GM12872 (cell line): ENCODE measurements around the gene DBF4B.

Source experiments
- TF ChIP-seq, protein P1 (sequence below): IDR thresholded peaks from 3 replicates; pipeline ENCODE4 v1.5.1; 2011; ENCODE audit warnings: low read depth, mild to moderate bottlenecking, low read length, moderate library complexity; ENCODE audit not compliant: insufficient read depth

The DBF4B gene, protein sequence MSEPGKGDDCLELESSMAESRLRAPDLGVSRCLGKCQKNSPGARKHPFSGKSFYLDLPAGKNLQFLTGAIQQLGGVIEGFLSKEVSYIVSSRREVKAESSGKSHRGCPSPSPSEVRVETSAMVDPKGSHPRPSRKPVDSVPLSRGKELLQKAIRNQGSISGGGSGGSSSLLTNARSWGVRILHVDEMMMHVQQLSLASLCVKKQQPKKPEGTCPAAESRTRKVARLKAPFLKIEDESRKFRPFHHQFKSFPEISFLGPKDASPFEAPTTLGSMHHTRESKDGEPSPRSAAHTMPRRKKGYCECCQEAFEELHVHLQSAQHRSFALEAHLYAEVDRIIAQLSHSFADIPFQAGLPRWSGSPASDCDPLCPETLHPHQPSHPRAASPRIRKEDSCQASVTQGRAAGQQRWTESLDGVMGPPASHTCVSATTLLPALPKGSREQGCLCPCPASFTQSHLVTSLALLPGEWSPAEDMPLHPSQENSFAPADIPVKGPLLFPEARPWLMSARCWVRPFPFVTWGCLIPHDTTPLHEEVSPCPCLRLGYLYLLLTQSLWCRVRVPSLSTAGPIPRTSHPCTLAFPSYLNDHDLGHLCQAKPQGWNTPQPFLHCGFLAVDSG

DNA sequence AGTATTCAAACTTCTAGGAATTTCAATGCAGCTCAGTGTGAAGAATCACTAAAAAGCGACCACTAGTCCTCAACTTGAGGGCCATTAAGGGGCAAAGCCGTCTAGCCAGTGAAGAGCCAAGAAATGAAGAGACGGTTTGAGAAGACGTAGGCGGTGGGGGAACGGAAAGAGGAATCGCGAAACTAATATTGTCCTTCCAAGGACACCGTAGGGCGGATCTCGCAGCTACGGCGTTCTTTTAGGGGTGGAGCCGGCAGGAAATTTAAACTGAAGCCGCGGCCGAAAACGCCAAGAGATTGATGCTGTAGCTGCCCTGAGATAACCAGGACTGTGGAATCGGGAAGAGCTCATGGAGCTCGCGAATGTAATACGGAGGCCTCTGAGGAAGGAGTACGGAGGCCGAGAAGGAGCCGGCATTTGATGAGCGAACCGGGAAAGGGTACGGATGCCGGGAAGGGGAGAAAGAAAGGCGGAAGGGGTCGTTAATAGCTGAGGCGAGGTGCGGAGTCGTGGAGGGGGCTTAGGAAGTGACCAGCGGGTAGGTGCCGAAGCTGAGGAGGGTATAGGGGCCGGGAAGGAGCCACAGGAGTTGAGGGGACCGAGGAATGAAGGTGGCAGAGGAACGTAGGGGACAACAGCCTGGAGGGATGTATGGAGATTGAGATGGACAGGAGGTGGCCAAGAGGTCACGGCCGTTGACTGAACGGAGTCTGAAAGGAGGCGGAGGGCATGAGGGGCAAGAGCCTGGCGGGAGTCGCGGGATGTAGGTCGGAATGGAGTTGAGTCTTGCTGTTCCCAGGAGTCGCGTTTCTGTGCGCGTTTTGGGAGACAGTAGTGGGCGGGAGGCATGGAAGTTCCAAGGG is at the start of gene DBF4B:
DBF4B (plus strand) TSS at position 265 of the 863 bp plus-strand sequence; CDS start at position 421, 156 bp downstream.
- TF ChIP-seq, protein P1, sequence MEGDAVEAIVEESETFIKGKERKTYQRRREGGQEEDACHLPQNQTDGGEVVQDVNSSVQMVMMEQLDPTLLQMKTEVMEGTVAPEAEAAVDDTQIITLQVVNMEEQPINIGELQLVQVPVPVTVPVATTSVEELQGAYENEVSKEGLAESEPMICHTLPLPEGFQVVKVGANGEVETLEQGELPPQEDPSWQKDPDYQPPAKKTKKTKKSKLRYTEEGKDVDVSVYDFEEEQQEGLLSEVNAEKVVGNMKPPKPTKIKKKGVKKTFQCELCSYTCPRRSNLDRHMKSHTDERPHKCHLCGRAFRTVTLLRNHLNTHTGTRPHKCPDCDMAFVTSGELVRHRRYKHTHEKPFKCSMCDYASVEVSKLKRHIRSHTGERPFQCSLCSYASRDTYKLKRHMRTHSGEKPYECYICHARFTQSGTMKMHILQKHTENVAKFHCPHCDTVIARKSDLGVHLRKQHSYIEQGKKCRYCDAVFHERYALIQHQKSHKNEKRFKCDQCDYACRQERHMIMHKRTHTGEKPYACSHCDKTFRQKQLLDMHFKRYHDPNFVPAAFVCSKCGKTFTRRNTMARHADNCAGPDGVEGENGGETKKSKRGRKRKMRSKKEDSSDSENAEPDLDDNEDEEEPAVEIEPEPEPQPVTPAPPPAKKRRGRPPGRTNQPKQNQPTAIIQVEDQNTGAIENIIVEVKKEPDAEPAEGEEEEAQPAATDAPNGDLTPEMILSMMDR: no peak

DNA sequence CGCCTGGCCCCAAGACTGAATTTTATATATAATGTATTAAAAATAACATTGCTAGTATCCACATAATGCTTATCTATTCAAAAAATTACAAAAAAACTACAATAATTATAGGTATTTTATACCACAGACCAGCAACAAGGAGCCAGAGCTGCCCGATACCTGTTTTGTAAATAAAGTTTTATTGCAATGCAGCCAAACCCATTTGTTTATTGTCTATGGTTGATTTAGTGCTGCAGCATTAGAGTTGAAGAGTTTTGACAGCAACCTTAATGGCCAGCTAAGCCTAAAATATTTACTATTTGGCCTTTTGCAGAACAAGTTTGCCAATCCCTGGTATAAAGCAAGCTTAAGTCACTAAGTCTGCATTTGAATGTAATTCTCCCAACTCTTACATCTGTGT is 46.6 kb upstream of the DBF4B start:
- TF ChIP-seq, protein P1: no peak

DNA sequence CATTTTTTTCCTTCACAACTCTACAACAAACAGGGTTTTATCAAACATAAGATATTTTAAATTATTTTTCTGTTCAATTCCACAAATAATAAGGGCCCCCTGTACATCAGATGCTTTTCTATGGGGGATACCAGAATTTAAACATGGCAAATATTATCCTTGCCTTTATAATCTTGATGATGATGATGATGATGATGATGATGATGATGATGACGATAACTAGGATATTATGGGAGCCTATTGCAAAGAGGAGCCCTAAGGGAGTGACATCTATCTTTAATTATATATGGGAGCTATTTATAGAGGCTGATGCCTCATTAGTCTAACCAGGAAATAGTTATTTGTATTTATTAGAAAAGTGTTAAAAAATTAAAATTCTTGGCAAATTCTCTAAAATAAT is 45.4 kb upstream of the DBF4B start:
- TF ChIP-seq, protein P1: no peak

DNA sequence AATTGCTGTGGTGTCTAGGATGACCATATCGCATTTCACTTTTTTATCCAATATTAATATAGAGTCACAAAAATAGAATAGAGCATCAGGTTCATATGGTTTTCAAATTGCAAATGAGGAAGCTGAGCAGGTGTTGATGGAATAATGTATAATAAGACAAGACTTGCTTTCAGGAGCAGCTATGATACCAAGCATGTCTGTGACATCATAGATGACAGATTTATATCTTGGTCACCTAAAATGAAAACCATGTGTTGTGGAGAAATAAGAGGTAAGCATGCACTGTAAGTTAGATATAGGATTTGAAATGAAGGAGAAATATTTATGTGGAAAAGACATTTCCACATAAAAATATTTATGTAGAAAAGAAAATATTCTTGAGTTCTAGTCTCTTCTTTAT is 43.6 kb upstream of the DBF4B start:
- TF ChIP-seq, protein P1: no peak

DNA sequence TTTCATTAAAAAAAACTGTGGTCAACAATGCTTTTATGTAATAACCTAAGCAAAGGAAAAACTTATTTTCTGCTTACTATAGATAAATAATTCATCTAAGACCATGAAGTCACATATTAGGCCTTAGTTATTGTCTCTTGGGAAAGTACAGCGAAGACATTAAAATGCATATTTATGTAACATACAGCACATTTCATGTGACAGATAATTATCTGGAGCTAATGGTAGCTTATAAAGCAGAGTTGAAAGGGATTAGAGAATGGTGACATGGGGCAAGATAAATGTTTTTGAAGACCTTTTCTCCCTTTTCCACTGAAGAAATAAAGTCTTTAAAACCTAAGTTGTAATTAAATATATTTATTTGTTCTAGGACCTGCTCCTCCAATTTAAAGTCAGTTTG is 42.5 kb upstream of the DBF4B start:
- TF ChIP-seq, protein P1: no peak

DNA sequence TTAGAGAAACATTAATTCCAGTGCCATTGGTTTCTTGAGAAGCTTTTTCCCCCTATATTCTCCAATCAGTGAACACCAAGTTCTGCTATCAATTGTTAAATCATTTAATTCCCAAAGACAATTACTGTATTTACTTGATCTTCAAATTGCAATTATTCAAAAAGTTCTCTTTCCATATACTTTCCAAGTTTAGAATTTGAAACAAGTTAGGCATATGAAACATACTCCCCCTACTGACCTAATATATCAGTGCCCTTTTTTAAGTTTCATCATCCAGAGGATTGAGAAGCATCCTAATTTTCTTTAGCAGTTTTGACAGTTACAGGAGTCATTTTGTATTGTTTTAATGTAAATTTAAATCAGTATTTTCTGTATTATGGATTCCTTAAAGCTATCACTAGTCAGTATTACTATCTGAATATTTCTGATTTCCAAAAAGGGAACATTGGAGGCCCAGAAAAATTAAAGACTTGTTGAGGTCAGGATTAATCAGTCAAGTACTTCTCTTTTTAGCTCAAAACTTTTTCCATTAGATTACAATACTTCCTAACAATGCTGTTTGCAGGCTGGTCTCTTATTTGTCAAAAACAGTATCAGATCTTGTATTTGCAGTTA is 35.9 kb upstream of the DBF4B start:
- TF ChIP-seq, protein P1: peak; percentile 41; the same call in 1 of the 3 replicates

DNA sequence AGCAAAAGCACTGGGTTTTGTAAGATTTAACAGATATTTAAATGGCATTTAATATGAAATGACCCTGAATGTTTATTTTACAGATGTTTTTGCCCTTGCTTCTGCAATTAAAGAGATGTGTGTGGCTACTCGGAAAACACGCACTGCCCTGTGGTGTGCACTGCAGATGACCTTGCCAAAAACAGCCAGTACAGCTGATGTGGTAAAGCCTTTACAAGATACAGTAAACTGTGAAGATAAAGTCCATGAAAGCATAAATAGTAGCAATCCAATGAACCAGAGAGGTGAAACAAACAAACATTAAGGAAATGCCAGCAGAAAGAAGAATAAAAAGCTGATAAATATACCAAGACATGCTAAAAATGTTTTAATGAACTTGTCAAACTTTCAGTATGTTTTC is 34.6 kb upstream of the DBF4B start:
- TF ChIP-seq, protein P1: no peak
